NCI-H128 (cell line): ENCODE measurements around the gene CDC42BPA.
"Not testable (repeated sequence)": the region's sequence is repeated elsewhere in the genome, so short reads cannot be mapped to it uniquely, and the experiment has no call there.

Experiments
- DNase-seq: peaks from one replicate; lab custom pipeline; 2025; ENCODE audit not compliant: unreplicated experiment; lab: John Stamatoyannopoulos, UW

CDC42BPA gene

GRCh38 chr1:227140376-227140775, 177.9 kb downstream of the CDC42BPA start:
- no peak for DNase-seq

GRCh38 chr1:227136210-227136820, 182.0 kb downstream of the CDC42BPA start:
- no peak for DNase-seq

- no peak for DNase-seq
Measured at GRCh38 chr1:227134686-227135314, 183.5 kb downstream of the CDC42BPA start.

- DNase-seq: not testable (repeated sequence)
Measured at GRCh38 chr1:227132695-227133094, 185.6 kb downstream of the CDC42BPA start.

GRCh38 chr1:227131193-227131592, 187.1 kb downstream of the CDC42BPA start:
- no peak for DNase-seq

- DNase-seq: no peak
Measured at GRCh38 chr1:227127891-227128290, 190.4 kb downstream of the CDC42BPA start.

GRCh38 chr1:227125929-227126545, 192.3 kb downstream of the CDC42BPA start:
- DNase-seq: peak; percentile 5

- no peak for DNase-seq
Measured at GRCh38 chr1:227124473-227124872, 193.8 kb downstream of the CDC42BPA start.

GRCh38 chr1:227120826-227121225, 197.5 kb downstream of the CDC42BPA start:
- DNase-seq: no peak

GRCh38 chr1:227112538-227112937, 205.8 kb downstream of the CDC42BPA start:
- no peak for DNase-seq

- no peak for DNase-seq
Measured at GRCh38 chr1:227111782-227112181, 206.5 kb downstream of the CDC42BPA start.

GRCh38 chr1:227105291-227105690, 213.0 kb downstream of the CDC42BPA start:
- not testable (repeated sequence) for DNase-seq

GRCh38 chr1:227102056-227102455, 216.2 kb downstream of the CDC42BPA start:
- no peak for DNase-seq

GRCh38 chr1:227094249-227094966, 223.9 kb downstream of the CDC42BPA start:
- DNase-seq: no peak

- no peak for DNase-seq
Measured at GRCh38 chr1:227093309-227093708, 225.0 kb downstream of the CDC42BPA start.

- DNase-seq: no peak
Measured at GRCh38 chr1:227092069-227092468, 226.2 kb downstream of the CDC42BPA start.

GRCh38 chr1:227086636-227087035, 231.7 kb downstream of the CDC42BPA start:
- DNase-seq: no peak

GRCh38 chr1:227082999-227083746, 235.1 kb downstream of the CDC42BPA start:
- DNase-seq: no peak

- no peak for DNase-seq
Measured at GRCh38 chr1:227077783-227078182, 240.5 kb downstream of the CDC42BPA start.

- DNase-seq: no peak
Measured at GRCh38 chr1:227073786-227074185, 244.5 kb downstream of the CDC42BPA start.

GRCh38 chr1:227072991-227073390, 245.3 kb downstream of the CDC42BPA start:
- no peak for DNase-seq
